Sigmoid colon (tissue), 4 donors: ENCODE results near the gene SCN4A.

ENCODE experiments used
- CTCF ChIP-seq, 4 experiments: fragments of 450-650 bp in 3 of 4; fragments of 200-600 bp in 1 of 4; IDR thresholded peaks; one replicate each; pipeline ENCODE4 v1.5.1; 2016 to 2019; ENCODE audit warnings: antibody characterized with exemption in 4 of 4, mild to moderate bottlenecking in 3 of 4, moderate library complexity in 2 of 4
- EP300 ChIP-seq, 4 donors: sonication (generic); formaldehyde crosslinking; IDR thresholded peaks; one replicate each; pipeline ENCODE4 v1.6.1; 2017; ENCODE audit warnings: antibody characterized with exemption in 4 of 4
- POLR2A ChIP-seq, 2 donors: fragments of 450-650 bp; IDR thresholded peaks; one replicate each; pipeline ENCODE4 v1.6.1; 2016; ENCODE audit warnings: antibody characterized with exemption in 2 of 2, mild to moderate bottlenecking in 2 of 2, moderate library complexity in 2 of 2
- POLR2AphosphoS5 ChIP-seq, 4 donors: sonication (generic); formaldehyde crosslinking; IDR thresholded peaks; one replicate each; pipeline ENCODE4 v1.6.1; 2017; ENCODE audit warnings: antibody characterized with exemption in 4 of 4

GRCh38 chr17:64017381-64017980 lies 44.8 kb upstream of the SCN4A start:
- TF ChIP-seq POLR2A (IDR thresholded peaks at IDR 0.05) (no peak), CTCF (IDR thresholded peaks at IDR 0.05) (peak in 1 of 4 experiments; percentile 11), POLR2AphosphoS5 (IDR thresholded peaks at IDR 0.05) (no peak), EP300 (IDR thresholded peaks at IDR 0.05) (no peak)
